Hepatocyte (in vitro differentiated cells): ENCODE data around the gene GAD1. TPM values are rescaled to one million over a fixed set of nuclear protein-coding genes. Genes with fewer than 3 reads are reported as not detected.

ENCODE experiments used
- DNase-seq: peaks from one replicate; pipeline ENCODE4 v3.0.0-alpha.2; 2016; ENCODE audit warnings: low spot score
- H2AFZ ChIP-seq: fragments of 200-600 bp; sonication (generic); 2 replicates; pipeline ENCODE4 v1.6.0; 2016; ENCODE audit warnings: antibody characterized with exemption, mild to moderate bottlenecking
- H3K27ac ChIP-seq: fragments of 200-600 bp; sonication (generic); 2 replicates; pipeline ENCODE4 v1.5.1; 2016; ENCODE audit warnings: mild to moderate bottlenecking
- H3K27me3 ChIP-seq: fragments of 200-600 bp; sonication (generic); 2 replicates; pipeline ENCODE4 v1.6.1; 2016
- H3K36me3 ChIP-seq: fragments of 200-600 bp; sonication (generic); replicated peaks from 2 replicates; pipeline ENCODE4 v1.5.1; 2016; ENCODE audit warnings: low read depth; ENCODE audit not compliant: insufficient read depth
- H3K4me1 ChIP-seq: fragments of 200-600 bp; sonication (generic); 2 replicates; pipeline ENCODE4 v1.5.1; 2016; ENCODE audit warnings: mild to moderate bottlenecking, moderate library complexity; ENCODE audit not compliant: insufficient read depth
- H3K4me2 ChIP-seq: fragments of 200-600 bp; sonication (generic); 2 replicates; pipeline ENCODE4 v1.6.0; 2016
- H3K4me3 ChIP-seq: fragments of 200-600 bp; sonication (generic); 2 replicates; pipeline ENCODE4 v1.5.1; 2016; ENCODE audit warnings: mild to moderate bottlenecking
- H3K79me2 ChIP-seq: fragments of 200-600 bp; sonication (generic); 2 replicates; pipeline ENCODE4 v1.6.0; 2017; ENCODE audit warnings: mild to moderate bottlenecking
- H3K9me2 ChIP-seq: fragments of 200-600 bp; sonication (generic); replicated peaks from 2 replicates; pipeline ENCODE4 v1.6.0; 2017; ENCODE audit warnings: mild to moderate bottlenecking; ENCODE audit not compliant: insufficient read depth
- H3K9me3 ChIP-seq: fragments of 200-600 bp; sonication (generic); 2 replicates; pipeline ENCODE4 v1.5.1; 2016; ENCODE audit warnings: low read depth, mild to moderate bottlenecking
- H4K20me1 ChIP-seq: fragments of 200-600 bp; sonication (generic); 2 replicates; pipeline ENCODE4 v1.6.0; 2016; ENCODE audit warnings: mild to moderate bottlenecking; ENCODE audit not compliant: insufficient read depth, poor library complexity, severe bottlenecking
- CTCF ChIP-seq: fragments of 200-600 bp; sonication (generic); IDR thresholded peaks from 2 replicates; pipeline ENCODE4 v1.5.1; 2016; ENCODE audit warnings: antibody characterized with exemption, mild to moderate bottlenecking; ENCODE audit not compliant: poor library complexity
- EZH2 ChIP-seq: fragments of 200-600 bp; sonication (generic); IDR thresholded peaks from 2 replicates; pipeline ENCODE4 v1.6.1; 2016; ENCODE audit warnings: antibody characterized with exemption, mild to moderate bottlenecking, borderline replicate concordance
- EZH2phosphoT487 ChIP-seq: fragments of 200-600 bp; sonication (generic); IDR thresholded peaks from one replicate; pipeline ENCODE4 v1.6.1; 2018; ENCODE audit warnings: antibody characterized with exemption, mild to moderate bottlenecking, low read depth, moderate library complexity; ENCODE audit not compliant: unreplicated experiment, severe bottlenecking
- WGBS: methylation state at CpG from one replicate; pipeline ENCODE4 v1.1.6; 2016; ENCODE audit warnings: low lambda C conversion rate; ENCODE audit errors: missing lambda C conversion rate; 5-methylcytosine and 5-hydroxymethylcytosine counted together
- polyA plus RNA-seq: library from polyadenylated mRNA; unstranded; fragments of >200 nt; fragmentation: Nextera tagmentation; extraction: Ambion mirVana; gene quantifications from 2 replicates; pipeline ENCODE4 v1.2.1, GENCODE V29; 2016
- small RNA-seq: library from RNA; depleted of rRNA; stranded (forward); fragments of <200 nt; gene quantifications from one replicate; pipeline ENCODE3, GENCODE V24; 2014
- total RNA-seq: library from RNA; depleted of rRNA; stranded (reverse); fragments of >200 nt; gene quantifications from 2 replicates; pipeline ENCODE4 v1.2.3, GENCODE V29; 2014

Gene GAD1
- total and polyA plus RNA-seq, 2 experiments from 2014 or later: 0.50 to 1.1 TPM

- Histone ChIP-seq H3K27me3 (no peaks in the 10 kb centered on the region), H3K4me1 (no peaks in the 10 kb centered on the region), H3K4me2 (no peak overlapping the region), H3K36me3 (no peaks in the 10 kb centered on the region), H2AFZ (no peak overlapping the region), H4K20me1 (no peaks in the 10 kb centered on the region), H3K4me3 (no peak overlapping the region), H3K9me3 (no peaks in the 10 kb centered on the region), H3K9me2 (no peaks in the 10 kb centered on the region), H3K27ac (no peak overlapping the region), H3K79me2 (no peaks in the 10 kb centered on the region)
- DNase-seq: no peak
- TF ChIP-seq EZH2phosphoT487 (no peak), CTCF (no peak), EZH2 (no peak)
- 88% methylated on average over 6 of the region's 6 CpGs for WGBS
Observed at GRCh38 chr2:170897108-170897507, 80.4 kb downstream of the GAD1 start.

GRCh38 chr2:170905864-170906263 is 89.2 kb downstream of the GAD1 start:
- no peaks in the 10 kb centered on the region for H3K9me2 ChIP-seq
- H3K79me2 ChIP-seq: no peaks in the 10 kb centered on the region
- no peak overlapping the region for H2AFZ ChIP-seq
- 51% methylated on average over 5 of the region's 5 CpGs for WGBS
- H3K9me3 ChIP-seq: peaks cover 4% of the 10 kb centered on the region
- no peak for TF ChIP-seq CTCF
- TF ChIP-seq EZH2phosphoT487: no peak
- no peak for TF ChIP-seq EZH2
- no peaks in the 10 kb centered on the region for H3K27me3 ChIP-seq
- H3K4me1 ChIP-seq: no peaks in the 10 kb centered on the region
- no peak for DNase-seq
- no peaks in the 10 kb centered on the region for H4K20me1 ChIP-seq
- no peak overlapping the region for H3K27ac ChIP-seq
- no peak overlapping the region for H3K4me2 ChIP-seq
- no peaks in the 10 kb centered on the region for H3K36me3 ChIP-seq
- no peak overlapping the region for H3K4me3 ChIP-seq

Small RNA genes lying within 50 kb of the gene (small RNA-seq; reads per million reads assigned to genes)
- not detected for gene RF00019

Other genes with a start within 250 kb of the GAD1 start
- 1.0 and 1.9 TPM in 2 replicates for gene SP5, start 101.5 kb upstream of the GAD1 start, total RNA-seq
- 1.8 and 2.4 TPM in 2 replicates for gene SP5, start 101.5 kb upstream of the GAD1 start, polyA plus RNA-seq
- 0.52 TPM in 1 of 2 replicates, not detected in the other for gene ERICH2, start 46.5 kb upstream of the GAD1 start, total RNA-seq
- 1.9 and 3.1 TPM in 2 replicates for gene ERICH2, start 46.5 kb upstream of the GAD1 start, polyA plus RNA-seq
- gene GORASP2, start 112.4 kb downstream of the GAD1 start, total RNA-seq: 50.1 and 58.6 TPM in 2 replicates
- 109 and 126 TPM in 2 replicates for gene GORASP2, start 112.4 kb downstream of the GAD1 start, polyA plus RNA-seq